Middle frontal gyrus (tissue), 1 donor: ENCODE results near the gene NEURL2.

Experiments
- DNase-seq: peaks from one replicate; pipeline ENCODE4 v3.0.0-alpha.2; 2015; ENCODE audit warnings: low spot score; ENCODE audit errors: extremely low spot score

NEURL2 gene

DNA sequence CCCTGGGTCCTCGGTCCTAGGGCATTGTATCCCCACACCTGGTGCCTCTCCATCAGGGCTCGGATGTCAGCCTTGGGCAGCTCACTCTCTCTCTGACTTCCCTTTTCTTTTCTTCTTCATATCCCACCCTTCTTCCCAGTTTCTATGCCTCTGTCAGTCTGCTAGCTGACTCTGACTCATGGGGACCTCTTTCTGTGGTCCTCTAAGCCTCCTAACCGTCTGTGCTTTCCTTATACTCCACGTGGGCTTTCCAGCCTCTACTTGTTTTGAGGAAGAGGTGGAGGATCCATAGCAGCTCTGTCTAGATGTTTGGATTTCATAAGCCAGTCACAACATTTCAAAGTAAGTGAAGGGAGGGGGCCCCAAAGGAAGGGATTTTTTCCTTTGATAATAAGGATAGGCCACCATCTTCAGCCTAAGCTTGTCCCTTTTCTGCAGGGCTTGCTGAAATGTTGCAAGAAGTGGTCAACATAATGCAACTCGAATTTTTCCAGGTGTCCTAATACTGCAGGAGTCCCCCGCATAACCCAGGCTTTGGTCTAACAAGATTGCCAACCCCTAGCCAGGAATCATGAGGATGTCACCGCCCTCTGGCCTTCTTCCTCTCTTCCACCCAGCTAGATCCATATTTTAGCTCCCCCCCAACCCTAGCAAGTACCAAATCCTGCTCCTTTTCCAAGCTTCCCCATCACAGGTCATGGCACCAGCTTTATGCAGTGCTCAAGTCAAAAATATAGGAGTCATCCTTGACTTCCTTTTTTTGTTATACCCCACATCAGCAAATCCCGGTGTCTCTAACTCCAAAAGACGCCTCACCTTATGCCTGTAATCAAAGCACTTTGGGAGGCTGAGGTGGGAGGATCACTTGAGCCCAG lies 29.7 kb upstream of the NEURL2 start:
- no peak for DNase-seq

DNA sequence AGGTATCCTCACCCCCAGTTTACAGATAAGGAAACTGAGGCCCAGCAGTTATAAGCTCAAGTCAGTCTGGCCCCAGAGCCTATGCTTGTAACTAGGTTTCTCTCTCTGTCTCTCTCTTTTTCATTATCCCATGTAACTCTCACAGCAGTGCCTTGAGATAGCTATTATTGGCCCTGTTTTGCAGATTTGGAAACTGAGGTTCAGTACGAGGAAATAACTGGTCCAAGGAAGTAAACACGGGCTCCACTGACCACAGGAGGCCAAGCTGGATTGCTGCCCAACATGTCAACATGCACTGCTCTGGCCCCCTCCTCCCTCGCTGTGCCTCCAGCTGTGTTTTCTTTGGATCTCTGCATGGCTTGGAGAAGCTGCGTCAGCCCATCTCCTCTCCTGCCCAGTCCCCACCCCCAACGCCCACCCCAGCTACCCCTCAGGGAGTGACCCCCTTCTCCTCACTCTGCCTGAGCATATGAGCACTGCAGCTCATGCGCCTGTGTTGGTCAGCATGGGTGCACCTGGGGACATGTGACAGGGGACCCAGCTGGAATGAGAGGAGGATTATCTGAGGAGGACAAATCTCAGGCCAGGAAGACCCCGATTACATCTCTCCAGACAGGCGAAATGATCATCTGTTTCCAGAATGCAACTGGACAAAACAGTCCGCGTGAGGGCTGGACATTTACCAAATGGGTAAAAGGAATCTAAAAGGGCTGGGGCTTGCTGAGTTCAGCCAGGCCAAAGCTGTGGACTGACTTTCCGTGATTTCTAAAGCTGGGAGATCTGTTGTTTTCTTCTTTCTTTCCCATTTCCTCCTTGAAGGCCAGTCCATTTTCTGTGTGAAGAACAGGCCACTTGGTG lies 28.8 kb upstream of the NEURL2 start:
- no peak for DNase-seq

DNA sequence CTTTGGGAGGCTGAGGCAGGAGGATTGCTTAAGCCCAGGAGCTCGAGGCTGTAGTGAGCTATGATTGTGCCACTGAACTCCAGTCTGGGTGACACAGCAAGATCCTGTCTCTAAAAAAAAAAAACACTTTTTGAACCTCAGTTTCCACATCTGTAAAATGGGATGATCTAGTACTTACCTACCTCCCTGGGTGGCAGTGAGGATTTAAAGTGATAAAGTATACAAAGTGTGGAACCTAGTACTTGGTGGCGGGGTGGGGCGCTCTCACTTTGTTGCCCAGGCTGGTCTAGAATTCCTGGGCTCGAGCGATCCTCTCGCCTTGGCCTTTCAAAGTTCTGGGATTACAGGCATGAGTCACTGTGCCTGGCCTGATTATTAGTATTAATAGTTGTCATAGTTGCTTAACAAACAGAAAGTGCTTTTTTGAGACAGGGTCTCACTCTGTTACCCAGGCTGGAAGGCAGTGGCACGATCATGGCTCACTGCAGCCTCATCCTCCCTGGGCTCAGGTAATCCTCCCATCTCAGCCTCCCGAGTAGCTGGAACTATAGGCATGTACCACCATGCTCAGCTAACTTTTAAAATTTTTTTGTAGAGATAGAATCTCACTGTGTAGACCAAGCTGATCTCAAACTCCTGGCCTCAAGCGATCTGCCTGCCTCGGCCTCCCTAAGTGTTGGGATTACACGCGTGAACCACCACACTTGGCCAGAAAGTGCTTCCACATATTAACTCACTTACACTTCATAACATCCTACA lies 27.9 kb upstream of the NEURL2 start:
- no peak for DNase-seq

DNA sequence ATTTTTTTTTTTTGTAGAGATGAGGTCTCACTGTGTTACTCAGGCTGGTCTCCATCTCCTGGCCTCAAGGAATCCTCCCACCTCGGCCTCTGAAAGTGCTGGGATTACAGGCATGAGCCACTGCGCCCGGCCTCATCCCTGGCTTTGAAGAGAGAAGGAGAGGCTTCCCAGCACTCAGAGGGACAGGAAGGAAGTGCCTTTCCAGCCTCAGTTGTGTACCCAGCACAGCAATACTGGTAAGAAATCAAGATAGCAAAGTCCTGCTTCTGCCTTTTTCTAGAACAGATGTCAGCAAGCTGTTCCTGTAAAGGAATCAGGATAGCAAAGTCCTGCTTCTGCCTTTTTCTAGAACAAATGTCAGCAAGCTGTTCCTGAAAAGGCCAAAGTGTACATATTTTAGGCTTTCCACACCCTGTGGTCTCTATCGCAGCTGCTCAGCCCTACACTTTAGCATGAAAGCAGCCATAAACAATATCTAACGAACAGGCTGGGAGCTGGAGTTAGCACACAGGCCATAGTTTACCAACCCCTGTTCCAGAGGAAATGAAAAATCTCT lies 27.3 kb upstream of the NEURL2 start:
- DNase-seq, result no peak

DNA sequence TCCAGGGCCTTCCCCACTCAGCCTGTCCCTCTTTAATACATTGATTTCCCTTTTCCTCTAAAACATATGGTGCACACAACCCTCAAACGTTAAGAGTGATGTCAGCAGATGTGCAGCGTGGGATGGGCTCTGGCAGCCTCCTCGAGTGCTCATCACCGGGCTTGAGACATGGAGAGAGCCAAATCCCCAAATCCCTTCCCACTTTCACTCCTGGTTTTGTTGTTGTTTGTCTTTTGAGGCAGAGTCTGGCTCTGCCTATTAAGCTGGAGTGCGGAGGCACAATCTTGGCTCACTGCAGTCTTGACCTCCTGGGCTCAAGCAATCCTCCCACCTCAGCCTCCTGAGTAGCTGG lies 26.8 kb upstream of the NEURL2 start:
- peak; percentile 8 for DNase-seq

DNA sequence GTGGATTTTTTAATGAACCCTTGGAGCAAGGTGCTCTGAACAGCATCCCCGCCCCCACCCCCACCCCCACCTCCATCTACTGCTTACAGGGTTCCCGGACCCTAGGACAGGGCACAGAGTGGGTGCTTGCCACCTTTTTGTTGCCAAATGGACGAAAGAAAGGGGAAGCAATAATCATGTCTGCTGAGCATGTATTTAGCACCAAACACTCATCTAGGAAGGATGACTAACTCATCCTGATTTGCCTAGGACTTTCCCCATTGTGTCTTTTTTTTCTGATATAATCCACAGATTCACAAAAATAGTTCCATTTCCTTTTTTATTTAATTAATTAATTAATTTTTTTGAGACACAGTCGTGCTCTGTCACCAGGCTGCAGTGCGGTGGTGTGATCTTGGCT lies 22.1 kb upstream of the NEURL2 start:
- no peak for DNase-seq

DNA sequence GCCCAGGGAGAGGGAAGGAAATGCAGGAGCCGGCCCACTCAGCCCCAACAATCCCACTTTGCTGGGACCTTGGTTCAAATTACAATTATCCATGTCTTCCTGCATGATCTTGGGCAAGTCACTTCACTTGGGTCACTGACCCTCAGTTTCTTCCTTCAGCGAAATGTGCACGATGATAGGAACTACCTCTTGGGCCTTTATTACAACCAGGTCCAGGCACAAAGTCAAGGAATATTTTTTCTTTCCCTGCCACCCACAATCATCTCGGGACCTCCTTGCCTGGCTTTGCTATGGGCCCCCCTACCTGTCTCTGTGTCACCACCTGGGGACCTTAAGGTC lies 21.3 kb upstream of the NEURL2 start:
- no peak for DNase-seq

DNA sequence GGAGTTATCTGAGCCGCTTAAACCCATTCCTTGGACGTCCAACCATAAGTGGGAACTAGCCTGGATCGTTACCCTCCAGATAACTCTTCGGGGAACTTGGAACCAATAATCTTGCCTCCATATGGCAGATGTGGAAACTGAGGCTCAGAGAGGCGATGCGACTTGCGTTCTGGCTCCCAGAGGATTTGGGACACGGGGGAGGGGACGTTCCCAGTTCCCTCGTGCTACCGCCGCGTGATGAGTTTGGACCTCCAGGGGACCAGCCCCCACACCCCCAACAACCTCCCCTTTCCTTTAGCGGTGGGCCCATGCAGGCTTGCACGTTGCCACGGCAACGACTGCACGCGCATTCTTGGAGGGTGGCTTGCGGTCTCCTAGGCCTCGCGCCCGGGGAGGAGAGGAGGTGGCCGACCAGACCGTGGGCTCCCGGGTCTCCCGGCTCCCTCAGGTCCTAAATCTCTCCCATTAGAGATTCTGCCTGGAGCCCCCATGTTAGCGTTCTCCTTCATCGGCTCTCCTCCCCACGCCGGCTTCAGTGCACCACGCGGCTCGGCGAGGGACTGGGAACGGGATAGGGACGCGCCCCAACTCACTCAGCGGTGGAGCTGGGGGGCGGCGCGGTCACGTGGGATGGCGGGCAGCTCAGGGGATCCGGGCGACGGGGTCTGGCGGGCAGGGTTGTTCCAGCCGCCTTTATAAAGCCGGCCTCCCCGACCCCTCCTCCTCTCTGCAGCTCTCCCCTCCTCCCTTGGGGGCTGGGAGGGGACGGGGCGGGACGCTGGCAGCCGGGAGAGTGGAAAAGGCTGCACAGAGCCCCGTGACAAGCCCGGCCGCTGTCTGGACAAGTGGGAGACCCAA lies 20.7 kb upstream of the NEURL2 start, which contains the start of gene PLTP:
PLTP (minus strand) TSS at position 670 of the 858 bp plus-strand sequence. CDS start 703 bp downstream, outside the sequence.
- DNase-seq, result no peak

DNA sequence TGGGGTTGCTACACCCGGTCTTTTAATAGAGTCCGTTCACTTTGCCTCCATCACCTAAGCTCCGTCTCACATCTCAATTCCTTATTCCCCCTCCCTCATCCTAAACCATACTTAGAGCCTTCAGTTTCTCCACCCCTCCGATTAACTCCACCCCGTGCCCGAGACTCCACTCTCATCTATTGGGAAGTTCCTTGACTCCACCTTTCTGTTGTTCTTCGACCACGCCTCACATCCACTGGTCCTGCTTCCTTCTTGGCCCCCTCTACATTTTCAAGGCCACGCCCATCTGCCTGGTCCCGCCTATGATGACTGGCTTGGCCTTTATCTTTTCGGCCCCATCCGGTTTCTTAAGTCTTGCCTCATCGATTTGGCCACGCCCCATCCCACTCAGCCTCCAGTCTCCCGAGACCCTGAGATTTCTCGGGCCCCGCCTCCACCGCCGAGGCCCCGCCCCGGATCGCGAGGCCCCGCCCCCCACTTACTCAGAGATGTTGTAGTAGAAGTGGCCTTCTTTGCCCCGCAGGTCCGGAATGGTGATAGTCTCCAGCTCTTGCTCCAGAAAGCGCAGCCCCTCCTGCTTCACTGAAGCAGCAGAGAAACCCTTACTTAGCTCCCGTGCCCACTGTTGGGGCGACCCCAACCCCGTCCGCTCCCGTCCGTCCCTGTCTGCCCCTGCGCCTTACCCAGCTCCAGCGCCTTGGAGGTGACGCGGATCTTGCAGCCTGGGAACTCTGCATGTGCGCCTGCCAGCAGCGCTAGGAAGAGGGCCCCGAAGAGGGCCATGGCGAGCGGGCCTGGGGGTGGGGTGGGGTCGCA lies 19.9 kb upstream of the NEURL2 start:
- peak; percentile 56 for DNase-seq

DNA sequence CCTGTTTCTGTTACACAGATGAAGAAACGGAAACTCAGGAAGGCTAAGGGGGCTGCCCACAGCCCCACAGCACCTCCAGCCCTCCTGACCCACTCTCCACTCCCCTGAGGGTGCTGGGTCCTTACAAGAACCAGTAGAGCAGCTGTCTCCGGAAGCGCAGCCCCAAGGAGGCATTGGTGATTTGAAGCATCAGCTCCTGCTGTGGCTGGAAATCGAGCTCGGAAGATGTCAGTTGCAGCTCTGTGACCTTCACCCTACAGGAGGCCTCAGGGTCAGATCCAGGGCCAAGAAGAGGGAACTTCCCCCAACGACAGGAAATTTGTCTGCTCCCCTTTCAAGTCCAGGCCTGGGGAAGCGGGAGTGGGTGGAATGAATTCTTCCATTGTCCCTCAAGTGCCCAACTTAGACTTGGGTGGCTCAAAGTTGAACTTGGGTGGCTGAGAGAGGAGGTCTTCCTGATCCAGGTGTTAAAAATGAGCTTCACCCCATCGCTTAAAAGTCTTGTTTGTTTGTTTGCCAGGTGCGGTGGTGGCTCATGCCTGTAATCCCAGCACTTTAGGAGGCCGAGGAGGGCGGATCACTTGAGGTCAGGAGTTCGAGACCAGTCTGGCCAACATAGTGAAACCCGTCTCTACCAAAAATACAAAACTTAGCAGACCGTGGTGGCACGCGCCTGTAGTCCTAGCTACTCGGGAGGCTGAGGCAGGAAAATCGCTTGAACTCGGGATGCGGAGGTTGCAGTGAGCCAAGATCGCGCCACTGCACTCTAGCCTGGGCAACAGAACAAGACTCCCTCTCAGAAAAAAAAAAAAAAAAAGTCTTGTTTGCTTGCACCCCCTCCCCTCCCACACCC lies 19.0 kb upstream of the NEURL2 start:
- DNase-seq, result no peak

DNA sequence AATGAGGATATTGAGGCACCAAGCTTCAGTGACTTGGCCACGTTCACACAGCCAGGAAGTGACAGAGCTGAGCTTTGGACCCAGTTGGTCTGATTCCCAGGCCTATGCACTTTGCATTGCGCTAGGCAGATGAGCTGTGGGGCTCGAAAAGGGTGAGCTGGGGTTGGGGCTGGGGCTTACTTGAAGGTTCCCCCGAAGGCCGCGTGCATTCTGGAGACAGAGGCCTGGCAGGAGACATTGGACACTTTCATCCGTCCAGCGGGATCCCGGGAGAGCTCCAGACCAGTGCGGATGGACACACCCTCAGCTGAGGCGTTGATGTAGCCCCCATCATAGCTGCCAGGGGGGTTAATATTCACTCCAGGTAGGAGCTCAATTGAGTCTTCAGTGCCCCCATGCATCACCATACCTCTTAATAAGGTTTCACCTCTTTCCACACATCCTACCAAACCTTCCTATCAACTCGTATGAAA lies 18.4 kb upstream of the NEURL2 start:
- no peak for DNase-seq

DNA sequence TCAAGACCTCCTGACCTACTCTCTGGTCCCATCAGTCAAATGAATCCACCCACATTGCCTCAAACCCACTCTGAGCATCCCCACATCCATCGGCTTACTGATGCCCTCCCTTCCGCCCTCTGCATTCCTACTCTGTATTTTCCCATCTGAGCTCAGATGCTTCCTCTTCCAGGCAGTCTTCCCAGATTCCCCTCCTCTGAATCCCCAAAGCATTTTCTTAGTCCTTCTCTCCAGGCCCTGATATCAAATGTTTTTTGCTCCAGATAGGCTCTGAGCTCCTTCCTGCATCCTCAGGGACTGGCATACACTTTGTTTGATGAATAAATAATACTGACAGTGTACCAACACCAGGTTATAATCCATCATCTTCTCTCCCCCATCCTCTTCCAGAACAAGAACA lies 17.1 kb upstream of the NEURL2 start:
- no peak for DNase-seq

DNA sequence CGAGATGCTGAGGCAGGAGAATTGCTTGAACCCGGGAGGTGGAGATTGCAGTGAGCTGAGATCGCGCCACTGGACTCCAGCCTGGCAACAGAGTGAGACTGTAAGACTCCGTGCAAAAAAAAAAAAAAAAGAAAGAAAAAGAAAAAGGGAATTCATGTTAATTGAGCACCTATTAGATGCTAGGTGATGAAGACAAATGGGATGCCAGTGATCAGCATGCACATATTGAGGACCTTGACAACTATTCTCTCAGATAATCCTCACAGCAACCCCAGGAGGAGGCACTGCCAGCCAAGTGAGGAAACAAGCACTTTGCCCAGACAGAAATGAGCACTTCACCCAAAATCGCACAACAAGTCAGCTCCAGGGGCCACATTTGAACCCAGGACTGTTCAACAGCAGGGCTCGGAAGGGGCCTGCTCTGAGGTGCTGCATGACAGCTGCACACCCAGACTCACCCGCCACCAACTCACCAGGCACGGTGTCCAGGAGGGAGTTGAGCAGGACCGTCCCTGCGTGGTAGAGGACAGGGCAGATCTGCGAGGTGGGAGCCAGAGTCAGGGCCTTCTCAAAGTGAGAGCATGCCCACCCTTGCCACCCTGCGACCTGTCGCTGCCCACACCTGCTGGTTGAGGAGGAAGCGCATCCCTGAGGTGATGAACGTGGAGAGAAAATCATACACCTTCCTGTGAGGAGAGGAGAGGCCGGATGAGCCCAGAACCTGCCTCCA lies 16.4 kb upstream of the NEURL2 start:
- DNase-seq, result no peak

DNA sequence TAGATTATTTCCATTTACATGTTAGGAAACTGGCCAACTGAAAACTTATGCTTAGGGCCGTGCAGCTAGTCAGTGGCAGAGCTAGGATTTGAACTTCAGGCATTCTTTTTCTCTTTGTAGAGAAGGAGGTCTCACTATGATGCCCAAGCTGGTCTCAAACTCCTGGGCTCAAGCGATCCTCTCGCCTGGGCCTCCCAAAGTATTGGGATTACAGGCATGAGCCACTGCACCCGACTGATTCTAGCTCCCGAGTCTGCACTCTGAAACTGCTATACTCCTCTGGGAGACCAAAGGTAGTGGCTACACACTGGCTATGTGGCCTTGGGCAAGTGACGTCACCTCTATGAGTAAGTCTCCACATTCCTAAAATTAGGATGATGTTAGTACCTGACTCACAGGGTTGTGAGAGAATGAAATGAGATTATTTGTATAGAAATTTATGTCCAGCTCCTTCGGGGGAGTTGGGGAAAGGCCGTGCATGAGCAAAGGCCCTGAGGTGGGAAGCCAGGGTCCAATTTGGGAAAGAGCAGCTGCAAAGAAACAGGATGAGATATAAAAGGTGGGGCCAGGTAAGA lies 14.6 kb upstream of the NEURL2 start:
- no peak for DNase-seq

DNA sequence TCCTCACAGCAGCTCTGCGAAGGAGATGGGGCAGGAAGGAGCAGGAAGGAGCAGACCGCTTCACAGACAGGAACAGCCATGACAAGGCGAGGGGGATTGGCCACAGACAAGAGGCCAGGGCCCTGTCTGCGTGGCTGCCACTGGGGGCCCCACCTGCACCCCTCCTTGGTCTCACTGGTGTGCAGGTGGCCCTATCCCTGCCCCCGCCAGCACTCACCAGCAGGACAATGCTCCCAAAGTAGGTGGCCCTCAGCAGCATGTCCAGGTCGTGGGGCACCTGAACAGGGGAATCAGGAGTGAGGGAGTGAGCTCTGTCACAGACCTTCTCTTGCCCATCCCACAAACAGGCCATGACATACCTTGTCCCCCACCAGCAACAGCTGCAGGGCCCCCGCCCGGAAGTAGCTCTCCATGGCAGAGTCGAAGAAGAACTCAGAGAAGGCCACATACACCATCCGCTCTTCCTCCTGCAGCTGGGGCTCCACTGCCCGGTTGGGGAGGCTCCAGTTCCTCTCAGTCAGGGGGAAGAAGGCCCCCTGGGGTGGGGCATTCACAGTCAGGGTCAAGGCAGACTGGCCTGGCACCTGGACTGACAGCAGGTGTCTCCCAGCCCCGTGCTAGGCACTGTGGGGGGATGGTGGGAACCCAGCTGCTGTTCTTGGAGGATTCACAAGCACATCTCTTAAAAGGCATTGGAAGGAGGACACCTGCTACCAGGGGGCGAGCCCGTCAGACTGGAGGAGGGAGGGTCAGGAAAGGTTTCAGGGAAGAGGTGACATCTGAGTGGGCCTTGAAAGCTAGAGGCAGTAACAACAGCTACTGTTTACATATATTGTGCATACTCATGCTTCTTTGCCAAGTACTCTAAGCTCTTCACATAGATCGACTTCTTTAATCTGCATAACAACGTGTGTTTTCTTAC lies 13.8 kb upstream of the NEURL2 start:
- DNase-seq, result no peak

DNA sequence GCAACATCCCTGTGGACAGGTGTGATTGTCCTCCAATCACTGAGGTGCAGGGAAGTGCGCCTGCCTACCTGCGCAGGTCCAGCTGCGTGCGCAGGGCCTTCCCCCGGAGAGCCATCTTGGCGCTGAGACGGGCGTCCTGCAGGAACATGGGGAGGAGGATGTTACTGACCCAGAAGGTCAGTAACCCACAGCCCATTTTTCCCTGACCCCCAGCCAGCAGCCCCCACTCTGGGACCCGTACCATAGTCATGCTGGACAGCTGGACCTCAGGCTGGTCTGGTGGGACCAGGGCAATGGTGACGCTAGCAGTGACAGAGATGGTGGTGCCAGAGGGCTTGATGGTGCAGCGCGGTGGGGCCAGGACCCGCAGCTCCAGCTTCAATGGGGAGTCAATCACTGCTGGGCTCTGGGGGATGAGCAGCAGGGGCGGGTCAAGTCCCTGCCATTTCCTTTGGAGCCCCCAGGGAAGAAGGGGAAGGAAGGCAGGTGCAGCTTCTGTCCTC lies 11.2 kb upstream of the NEURL2 start:
- no peak for DNase-seq
